Measurements from ENCODE around the gene POU2F1.
A peak's percentile ranks its signal among the peaks of the same experiment; 100 is the strongest.

Gene POU2F1

GRCh38 chr1:167387251-167387910, 166.7 kb downstream of the POU2F1 start:
- no peak for TF ChIP-seq CTCF (IDR thresholded peaks at IDR 0.05; ENCODE audit: unreplicated experiment in 3 of 3)
- H3K9me3 Mint-ChIP-seq = no peaks in the 10 kb centered on the region
- H3K4me3 Mint-ChIP-seq = no peak overlapping the region
- no peak overlapping the region for H3K27ac Mint-ChIP-seq
- H3K27me3 Mint-ChIP-seq (ENCODE audit: low read depth) = no peaks in the 10 kb centered on the region
- no peaks in the 10 kb centered on the region for H3K4me1 Mint-ChIP-seq
- peaks cover 51% of the 10 kb centered on the region for H3K36me3 Mint-ChIP-seq (ENCODE audit: low read depth)

GRCh38 chr1:167388976-167389375, 168.3 kb downstream of the POU2F1 start:
- TF ChIP-seq CTCF (IDR thresholded peaks at IDR 0.05; ENCODE audit: unreplicated experiment in 3 of 3) = no peak
- Mint-ChIP-seq H3K27ac (no peak overlapping the region), H3K4me1 (no peaks in the 10 kb centered on the region), H3K36me3 (ENCODE audit: low read depth) (peaks cover 42% of the 10 kb centered on the region), H3K27me3 (ENCODE audit: low read depth) (no peaks in the 10 kb centered on the region), H3K9me3 (no peaks in the 10 kb centered on the region), H3K4me3 (no peak overlapping the region)

GRCh38 chr1:167392200-167392696, 171.6 kb downstream of the POU2F1 start:
- H3K4me3 Mint-ChIP-seq = no peak overlapping the region
- no peaks in the 10 kb centered on the region for H3K9me3 Mint-ChIP-seq
- no peak for TF ChIP-seq CTCF (IDR thresholded peaks at IDR 0.05; ENCODE audit: unreplicated experiment in 3 of 3)
- no peaks in the 10 kb centered on the region for H3K4me1 Mint-ChIP-seq
- no peak overlapping the region for H3K27ac Mint-ChIP-seq
- H3K36me3 Mint-ChIP-seq (ENCODE audit: low read depth) = peaks cover 18% of the 10 kb centered on the region
- no peaks in the 10 kb centered on the region for H3K27me3 Mint-ChIP-seq (ENCODE audit: low read depth)

GRCh38 chr1:167400359-167400953, 179.8 kb downstream of the POU2F1 start:
- Mint-ChIP-seq H3K4me1 (peaks cover 8% of the 10 kb centered on the region), H3K9me3 (no peaks in the 10 kb centered on the region), H3K4me3 (no peak overlapping the region), H3K27ac (no peak overlapping the region), H3K36me3 (ENCODE audit: low read depth) (peaks cover 38% of the 10 kb centered on the region), H3K27me3 (ENCODE audit: low read depth) (no peaks in the 10 kb centered on the region)
- no peak for TF ChIP-seq CTCF (IDR thresholded peaks at IDR 0.05; ENCODE audit: unreplicated experiment in 3 of 3)

GRCh38 chr1:167401260-167401873, 180.7 kb downstream of the POU2F1 start:
- Mint-ChIP-seq H3K4me1 (peaks cover 8% of the 10 kb centered on the region), H3K4me3 (no peak overlapping the region), H3K9me3 (no peaks in the 10 kb centered on the region), H3K27me3 (ENCODE audit: low read depth) (no peaks in the 10 kb centered on the region), H3K36me3 (ENCODE audit: low read depth) (peaks cover 40% of the 10 kb centered on the region), H3K27ac (no peak overlapping the region)
- TF ChIP-seq CTCF (IDR thresholded peaks at IDR 0.05; ENCODE audit: unreplicated experiment in 3 of 3) = peak; percentile 46 to 65 (median 53)
